ENCODE measurements around the gene COL9A3.

The COL9A3 gene

DNA sequence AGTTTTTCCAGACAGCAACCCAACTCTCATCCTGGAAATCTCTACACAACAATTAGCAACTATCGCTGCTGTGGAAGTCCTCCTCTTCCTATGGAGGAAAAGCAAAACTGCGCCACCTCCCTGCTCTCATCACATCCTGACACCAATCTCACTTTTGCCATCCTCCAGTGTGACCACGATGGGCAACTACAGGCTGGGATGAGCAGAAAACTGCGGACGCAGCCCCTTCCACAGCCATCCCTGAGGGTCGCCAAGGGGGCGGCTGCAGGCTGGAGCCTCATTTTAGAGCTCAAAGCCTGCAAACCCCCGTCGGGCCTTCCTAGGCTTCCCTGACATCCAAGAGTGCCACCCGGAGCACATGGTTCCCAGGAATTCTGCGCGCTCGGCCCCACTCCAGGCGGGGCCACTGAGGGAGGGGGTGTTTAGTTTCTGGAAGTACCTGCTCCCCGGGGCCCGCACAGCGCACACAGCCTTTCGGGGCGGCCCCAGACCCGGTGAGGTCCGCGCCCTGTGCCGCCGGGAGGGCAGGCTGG lies 43.6 kb downstream of the COL9A3 start:
- peak; percentile 44 for DNase-seq

DNA sequence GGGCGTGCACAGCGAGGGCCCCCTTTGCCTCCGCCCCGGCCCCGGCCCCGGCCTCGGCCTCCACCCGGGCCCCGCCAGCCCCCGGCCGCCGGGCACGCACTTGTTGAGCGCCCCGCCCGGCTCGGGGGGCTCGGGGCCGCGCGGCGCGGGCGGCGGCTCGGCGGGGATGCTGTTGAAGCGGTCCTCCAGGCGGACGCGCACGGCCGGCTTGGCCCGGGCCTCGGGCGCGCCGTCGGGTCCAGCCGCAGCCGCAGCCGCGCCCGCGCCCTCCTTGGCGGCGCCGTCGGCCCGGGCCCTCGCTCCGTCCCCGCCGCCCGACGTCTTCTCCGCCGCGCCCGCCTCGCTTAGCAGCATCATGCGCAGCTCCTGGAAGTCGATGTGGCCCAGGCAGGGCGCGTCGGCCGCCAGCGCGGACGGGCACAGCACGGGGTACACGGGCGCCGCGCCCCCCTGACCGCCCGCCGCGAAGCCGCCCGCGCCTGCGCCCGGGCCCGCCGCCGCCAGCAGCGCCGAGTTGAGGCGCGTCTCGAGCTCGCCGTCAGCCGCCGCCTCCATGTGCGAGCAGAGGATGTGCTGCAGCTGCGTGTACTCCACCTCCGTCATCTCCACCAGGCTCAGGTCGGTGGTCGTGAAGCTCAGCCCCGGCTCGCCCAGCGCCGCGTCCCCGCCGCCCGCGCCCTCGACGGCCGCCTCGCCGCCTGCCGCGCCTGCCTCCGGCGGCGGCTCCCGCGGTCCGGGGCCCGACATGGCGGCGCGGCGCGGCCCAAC lies 44.3 kb downstream of the COL9A3 start:
- DNase-seq, result peak; percentile 19

DNA sequence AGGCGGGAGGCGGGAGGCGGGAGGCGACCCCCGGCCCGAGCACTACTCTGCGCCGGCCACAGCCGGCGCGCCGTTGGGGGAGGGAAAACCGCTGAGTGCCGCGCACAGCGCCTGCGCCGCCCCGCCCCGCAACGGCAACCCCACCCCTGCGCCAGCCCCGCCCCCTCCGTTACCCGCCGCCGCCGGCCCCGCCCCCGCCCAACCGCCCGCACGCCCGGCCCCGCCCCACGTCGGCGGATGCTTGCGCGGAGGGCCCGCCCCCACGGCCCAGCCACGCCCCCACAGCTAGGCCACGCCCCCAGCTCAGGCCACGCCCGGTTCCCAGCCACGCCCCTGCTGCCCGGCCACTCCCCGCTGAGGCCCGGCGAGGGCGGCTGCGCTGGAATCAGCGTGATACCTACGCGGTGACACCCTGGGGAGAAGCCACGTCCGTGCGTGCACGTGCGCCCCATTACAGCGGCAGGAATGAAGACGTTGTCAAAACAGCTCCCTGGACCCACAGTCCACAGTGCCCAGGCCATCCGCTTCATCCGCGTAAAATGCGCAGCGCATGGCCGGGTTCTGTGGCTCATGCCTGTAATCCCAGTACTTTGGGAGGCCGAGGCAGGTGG lies 45.0 kb downstream of the COL9A3 start, which contains the start of gene TCFL5:
Gene TCFL5, minus strand, starts transcription at position 97 of the 611 bp plus-strand sequence. CDS start 152 bp downstream, outside the sequence.
- peak; percentile 70 for DNase-seq

DNA sequence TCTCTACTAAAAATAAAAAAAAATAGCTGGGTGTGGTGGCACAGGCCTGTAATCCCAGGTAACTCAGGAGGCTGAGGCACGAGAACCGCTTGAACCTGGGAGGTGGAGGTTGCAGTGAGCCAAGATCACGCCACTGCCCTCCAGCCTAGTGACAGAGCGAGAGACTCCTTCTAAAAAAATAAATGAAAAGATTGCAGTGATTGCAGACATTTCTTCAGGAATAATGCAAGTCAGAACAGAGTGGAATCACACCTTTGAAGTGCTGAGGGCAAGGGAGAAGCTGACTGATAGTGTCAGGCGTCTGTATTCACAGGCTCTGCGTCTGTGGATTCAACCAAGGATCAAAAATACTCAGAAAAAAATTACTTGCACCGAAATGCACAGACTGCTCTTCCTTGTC lies 47.4 kb downstream of the COL9A3 start:
- no peak for DNase-seq

DNA sequence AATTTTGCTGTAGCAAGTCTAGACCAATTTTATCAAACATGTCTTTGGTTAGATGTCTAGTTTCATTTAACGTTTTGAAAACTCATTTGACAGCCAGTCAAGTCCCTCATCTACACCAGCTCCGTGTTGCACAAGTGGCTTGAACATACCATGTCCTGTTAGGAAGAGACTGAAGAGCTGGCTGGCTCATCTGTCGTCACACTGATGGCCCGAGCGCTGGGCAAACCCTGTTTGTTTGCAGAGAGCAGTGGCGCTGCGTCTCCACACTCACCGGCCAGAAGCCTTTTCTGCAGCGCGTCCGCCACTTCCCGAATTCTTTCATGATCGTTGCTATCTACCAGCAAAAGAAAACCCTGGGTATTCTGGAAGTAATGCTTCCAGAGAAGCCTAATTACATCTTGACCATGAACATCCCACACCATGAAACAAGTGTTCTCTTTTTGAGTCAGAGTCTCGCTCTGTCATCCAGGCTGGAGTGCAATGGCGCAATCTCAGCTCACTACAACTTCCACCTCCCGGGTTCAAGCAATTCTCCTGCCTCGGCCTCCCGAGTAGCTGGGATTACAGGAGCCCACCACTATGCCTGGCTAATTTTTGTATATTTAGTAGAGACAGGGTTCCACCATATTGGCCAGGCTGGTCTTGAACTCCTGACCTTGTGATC lies 55.5 kb downstream of the COL9A3 start:
- no peak for DNase-seq

DNA sequence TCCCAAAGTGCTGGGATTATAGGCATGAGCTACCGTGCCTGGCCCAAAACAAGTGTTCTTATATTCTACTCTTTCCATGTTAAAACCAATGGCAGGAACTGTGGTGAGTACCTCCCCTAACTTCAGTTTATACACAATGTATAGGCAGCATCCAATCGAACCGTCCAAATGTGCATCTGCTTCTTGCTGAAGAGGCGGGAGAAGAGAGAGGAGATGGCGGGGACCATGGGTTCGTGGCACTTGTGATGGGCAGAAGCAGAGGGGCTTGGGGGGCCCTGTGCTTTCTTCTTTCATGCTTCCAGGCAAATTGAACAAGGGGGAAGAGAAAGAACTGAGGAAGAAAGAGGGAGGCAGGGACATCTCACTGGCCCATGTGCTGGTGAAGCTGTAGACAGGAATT lies 56.0 kb downstream of the COL9A3 start:
- DNase-seq, result no peak

DNA sequence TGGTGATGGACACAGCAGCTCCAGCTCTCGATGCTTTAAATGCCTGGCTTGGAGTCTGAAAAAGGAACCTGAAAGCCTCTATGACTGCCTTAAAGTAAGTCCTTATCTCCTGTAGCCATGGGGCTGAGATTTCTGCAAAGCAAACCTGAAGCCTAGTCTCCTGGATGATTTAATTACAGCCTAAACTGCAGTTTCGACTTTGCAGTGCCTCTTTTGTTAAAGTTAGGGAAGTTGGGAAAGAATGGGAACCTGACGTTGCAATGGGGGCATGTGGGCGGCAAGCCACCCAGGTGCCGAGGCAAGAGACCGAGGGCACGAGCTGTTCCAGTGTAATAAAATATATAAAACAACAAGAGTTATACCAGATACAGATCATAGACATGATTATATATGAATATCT lies 56.4 kb downstream of the COL9A3 start:
- DNase-seq, result no peak

DNA sequence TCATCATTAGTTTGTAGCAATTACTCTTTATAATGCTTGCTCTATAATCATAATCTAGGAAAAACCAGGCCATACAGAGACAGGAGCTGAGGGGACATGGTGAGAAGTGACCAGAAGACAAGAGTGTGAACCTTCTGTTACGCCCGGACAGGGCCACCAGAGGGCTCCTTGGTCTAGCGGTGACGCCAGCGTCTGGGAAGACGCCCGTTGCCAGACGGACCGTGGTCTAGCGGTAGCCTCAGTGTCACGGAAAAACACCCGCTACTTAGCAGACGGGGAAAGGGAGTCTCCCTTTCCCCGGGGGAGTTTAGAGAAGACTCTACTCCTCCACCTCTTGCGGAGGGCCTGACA lies 56.8 kb downstream of the COL9A3 start:
- peak; percentile 62 for DNase-seq

DNA sequence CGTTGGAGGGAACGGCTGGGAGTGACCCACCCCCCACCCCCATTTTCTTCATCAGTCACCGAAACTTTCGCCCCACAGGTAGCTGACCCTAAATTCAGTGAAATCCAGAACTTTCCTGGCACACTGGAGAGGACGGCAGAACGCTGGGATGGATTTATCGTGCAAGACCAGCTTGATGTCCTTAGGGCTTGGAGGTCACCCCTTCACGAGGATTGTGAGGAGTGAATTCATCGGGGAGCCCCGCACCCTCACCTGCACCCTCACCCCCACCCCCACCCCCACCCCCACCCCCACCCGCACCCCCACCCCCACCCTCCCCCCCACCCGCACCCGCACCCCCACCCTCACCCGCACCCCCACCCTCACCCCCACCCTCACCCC lies 58.1 kb downstream of the COL9A3 start:
- DNase-seq, result no peak

DNA sequence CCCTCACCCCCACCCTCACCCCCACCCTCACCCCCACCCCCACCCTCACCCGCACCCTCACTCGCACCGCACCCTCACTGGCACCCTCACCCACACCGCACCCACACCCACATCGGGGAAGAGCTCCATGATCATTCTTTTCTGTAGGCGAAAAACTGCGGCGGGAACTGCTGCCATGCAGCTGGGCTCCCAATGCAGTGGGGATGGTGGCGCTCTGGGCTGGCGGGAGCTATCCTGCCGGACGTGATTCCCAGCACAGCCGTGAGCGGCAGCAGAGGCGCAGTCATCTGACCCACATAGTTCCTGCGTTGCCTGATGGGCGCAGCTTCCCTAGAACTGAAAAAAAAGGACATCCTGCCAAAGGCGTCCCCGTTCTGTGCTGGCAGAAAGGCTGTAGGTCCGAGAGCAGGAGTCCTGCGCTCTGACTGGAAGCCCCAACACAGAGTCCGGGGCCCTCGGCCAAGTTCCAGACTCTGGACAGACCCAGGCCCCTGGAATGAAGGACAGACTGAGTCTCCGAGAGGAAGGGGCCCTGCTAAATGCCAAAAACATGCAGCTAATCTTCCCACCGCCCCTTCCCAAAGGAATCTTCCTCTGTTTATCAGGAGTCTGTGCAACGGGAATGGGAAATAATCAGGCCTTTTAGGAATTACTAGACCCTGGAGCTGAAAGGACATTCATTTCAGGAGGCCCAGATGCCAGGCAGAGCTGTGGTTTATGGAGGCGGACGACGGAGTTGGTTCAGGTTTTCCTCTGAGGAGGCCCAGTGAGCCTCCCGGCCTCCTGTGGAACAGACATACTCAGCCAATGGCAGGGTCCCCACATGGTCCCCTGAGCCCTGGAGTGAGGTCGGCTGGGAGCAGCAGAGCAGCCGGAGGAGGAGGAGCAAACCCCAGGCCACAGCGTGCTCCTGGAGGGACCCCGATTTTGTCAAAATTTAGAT lies 58.8 kb downstream of the COL9A3 start:
- DNase-seq, result peak; percentile 89

DNA sequence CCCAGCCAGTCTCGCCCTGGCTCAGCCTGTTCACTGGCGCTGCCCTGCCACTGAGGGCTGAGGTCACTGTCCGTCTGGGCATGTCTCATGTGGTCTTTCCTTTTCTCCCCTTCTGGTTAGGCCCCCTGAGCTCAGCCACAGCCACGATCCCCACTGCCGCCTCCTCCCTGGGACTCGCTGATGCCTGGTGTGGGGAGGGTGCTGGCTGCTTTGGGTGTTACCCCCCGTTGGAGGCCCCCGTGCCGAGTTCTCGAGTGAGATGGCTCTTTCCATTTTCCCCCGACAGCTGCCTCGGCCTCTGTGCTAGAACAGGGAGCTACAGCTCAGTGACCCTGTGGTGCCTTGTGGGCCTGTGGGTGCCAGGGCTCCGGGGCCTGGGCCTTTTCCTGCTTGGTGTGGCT lies 59.7 kb downstream of the COL9A3 start:
- DNase-seq, result no peak

DNA sequence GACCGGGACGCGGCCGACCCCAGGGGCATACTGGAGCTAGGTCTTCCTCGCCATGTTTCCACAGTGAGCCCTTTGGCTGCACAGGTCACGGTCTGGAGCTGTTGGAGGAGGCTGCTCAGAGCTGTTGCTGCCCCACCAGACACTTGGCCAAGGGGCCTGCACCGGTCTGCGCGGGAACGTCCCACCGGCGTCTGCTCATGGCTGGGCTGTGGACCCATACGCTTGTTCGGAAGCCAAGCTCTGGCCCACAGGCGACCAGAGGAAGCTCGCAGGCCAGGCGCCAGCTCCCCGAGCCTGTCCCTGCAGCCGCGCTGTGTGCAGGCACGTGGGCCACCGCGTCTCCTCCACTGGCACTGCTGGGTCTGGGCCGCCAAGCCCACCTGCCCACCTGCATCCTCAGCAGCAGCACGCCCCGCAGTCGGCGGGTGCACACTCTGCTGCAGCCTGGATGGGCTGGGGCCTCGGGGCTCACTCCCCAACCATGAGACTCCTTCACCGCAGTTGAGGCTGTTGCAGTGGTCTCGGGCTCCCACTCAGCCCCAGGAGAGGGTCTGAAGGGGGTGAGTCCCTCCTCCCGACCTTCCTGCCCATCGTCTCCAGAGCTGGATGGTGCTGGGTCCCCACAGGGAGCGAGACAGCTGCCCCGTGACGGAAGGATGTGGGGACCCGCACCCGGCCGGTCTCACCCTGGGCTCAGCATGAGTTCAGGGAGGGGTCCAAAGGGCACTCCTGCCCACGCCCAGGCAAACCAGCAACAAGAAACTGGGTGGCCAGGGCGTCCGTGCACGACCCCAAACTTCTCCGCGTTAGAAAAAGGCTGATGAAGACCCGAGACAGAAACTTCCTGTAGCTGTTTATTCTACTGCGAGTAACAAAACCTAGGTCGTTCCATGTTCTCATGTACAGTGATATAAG lies 60.3 kb downstream of the COL9A3 start:
- peak; percentile 28 for DNase-seq

DNA sequence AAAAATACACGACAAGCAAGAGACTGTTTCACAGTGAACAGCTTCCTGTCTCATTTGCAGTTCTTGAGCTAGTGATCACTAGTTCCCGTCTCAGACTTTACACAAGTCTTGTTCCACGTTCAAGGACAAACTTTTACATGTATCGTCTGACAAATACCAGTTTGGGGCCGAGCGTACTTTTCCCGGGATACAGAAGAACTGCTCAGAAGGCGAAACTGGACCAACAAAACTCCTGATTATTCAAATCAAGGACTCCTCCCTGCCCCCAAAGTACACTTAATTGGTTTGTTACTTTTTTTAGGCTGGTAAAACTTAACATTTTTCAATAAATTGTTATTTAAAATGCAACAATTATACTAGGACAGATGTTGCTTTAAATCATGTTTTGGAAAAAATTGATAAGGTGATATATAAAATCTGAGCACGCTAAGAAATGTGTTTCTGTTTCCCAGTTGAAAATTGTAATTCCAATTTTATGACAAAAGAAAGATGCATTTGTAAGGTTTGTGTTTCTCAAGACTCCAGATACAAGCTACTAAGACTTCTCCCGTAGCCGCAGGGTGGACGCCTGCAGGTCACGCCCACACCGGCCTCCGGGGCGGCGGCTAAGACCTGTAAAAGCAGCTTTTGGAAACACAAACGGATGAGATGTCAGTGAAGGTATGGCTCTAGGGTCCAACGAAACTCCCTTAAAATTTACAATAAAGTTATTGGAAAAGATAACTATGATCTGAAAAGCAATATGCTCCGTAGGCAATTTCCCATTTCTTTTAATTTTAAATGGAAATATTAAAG lies 61.6 kb downstream of the COL9A3 start:
- DNase-seq, result no peak

DNA sequence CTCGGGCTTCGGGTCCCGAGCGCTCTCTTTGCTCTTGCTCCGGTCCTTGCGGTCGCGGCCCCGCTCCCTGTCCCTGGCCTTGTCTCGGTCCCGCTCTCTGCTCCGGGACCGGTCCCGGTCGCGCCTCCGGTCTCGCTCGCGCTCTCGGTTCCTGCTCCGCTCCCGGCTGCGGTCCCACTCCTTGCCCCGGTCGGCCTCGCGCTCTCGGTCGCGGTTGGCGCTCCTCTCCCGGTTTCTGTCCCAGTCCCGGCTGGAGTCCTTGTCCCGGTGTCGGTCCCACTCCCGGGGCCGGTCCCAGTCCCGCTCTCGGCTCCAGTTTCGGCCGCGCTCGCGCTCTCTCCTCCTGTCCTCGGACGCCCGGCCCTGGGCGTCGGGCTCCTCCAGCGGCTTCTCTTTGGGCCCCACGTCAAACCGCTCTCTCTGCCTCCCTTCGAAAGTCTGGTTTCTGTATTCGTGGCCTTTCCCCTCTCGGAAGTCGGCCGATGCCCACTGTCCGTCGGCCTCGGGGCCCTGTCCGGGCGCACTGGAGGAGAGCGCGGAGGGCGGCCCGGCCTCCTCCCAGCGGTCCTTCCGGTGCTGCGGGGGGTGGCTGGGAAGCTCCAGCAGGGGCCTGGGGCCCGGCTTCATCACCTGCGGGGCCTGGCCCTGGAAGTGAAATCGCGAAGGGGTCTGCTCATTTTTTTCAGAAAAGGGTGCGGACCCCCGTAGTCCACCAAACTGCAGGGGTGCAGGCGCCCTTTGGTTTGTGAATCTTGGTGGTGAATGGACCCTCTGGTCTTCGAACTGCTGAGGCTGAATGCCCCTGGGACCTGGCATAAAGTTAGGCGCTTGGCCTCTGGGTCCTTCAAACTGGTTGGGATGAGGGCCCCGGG lies 62.7 kb downstream of the COL9A3 start:
- no peak for DNase-seq

DNA sequence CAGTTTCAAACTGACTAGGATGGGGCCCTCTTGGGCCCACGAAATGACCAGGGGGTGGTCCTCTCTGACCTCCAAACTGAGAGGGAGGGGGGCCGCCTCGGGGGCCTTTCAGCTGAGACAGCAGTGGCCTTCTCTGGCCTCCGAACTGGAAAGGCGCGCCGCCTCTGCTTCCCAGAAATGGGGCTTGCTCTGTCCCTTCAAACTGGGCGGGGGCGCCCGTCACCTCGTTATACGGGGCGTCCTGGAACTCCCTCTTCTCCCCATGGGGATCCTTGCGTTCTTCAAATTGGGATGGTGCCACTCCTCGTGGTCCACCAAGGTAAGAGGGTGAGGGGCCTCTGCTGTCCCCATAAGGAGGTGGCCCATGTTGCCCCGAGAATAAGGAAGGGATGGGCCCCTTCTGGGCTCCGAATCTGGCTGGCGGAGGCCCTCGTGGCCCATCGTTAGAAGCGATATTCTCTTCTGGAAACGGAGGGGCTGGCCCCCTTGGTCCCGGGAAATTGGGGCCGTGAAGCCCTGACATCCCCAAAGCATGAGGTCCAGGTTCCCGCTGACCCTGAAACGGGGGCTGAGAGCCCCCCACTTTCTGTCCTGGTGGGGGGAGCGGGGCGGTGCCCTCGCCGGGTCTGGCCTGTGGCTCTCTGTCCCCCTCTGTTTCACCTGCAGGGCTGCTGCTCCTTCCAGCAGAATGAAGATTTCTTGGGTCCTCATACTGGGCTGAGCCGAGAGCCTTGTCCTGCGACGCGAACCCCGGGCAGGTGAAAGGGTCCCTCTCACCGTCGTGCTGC lies 63.5 kb downstream of the COL9A3 start:
- DNase-seq, result no peak

DNA sequence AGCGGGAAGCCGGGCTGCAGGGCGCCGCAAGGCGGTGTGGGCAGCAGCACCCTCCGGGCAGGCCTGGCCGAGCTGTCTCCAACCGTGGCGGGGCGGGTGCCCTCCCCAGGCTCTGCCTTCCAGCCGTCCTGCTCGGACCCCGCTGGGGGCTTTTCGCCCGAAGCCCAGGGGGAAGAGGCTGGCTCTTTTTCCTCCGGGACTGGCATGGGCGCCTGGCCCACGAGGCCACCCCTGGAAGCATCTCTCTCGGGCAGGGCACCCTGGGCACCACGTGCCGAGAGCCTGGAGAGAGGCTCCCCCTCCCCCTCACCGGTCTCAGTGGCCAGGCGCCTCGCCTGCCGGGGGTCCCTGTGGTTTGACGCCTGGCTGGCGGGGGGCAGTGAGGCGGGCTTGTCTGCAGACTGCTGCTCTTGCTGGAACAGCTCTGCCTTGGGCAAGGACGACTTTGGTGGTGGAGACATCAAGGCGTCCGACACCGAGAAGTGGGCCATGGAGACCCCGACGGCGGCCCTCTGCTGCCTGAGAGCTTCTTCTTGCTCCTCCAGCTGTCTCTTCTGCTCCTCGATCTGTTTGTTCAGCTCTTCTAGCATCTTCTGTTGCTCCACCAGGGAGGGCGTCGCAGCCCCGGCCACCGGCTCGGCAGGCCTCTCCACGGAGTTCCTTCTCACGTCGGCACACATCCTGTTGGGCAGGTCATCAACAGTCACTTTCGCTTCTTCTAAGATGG lies 64.2 kb downstream of the COL9A3 start:
- no peak for DNase-seq

DNA sequence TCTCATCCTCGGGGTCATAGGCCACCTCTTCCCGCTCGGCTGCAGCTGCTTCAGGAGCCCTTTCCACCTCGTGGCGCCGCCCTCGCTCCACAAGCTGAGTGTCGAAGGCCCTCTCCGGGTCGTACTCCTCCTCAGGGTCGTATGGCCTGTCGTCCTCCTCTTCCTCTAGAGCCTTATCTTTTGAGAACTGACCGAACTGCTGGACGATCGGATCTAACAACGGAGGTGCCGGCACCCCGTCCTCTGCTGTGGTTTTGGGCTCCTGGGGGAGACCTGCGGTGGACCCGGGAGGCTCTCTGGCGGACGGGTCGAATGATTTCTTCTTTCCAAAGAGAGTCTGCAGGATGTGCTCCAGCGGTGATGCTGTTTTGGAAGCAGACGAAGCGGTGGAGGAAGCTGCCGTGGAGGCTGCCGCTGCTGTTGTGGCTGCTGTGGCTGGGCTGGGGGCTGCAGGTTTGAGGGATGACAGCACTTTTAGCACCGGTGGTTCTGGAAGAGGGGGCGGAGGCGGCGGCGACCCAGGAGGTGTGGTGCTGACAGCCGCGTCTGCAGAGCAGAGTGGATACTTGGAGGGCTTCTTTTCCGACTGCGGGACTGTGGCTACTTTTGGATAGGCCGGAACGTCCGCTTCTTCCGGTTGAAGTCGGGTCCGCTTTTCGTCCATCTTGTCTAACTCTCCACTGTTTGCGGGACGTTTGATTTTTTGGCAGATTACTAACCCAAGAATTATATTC lies 65.0 kb downstream of the COL9A3 start:
- no peak for DNase-seq

All from fibroblast of skin of back (primary cell).